NCI-H146 (cell line): ENCODE data around the gene CHERP.

Experiments
- DNase-seq: peaks from one replicate; lab custom pipeline; 2025; lab: John Stamatoyannopoulos, UW

Gene CHERP

GRCh38 chr19:16542910-16543472, 754 bp upstream of the CHERP start:
- DNase-seq: peak; percentile 28

DNA sequence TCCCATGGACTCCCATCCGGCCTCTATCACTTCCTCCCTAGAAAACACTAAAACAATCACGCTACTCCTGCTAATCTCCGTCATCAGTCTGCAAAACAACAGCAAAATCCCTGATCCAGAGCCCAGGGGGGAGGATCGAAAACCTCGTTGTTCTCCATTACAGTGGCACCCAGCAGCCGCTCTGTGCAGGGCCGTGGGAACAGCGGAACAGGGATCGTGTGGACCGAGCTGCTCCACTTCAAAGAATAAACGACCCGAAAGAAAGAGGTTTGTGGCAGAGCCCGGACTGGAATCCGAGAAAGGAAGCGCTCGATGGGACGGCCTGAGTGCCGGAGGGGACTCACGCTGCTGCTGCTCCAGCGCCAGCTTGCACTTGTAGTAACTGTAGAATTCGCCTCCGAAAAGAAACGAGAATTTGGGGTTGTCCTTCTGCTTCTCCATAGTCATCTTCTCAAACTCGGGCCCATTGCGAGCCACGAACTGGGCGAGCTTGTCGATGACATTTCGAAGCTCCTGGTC, 652 bp downstream of the CHERP start:
- DNase-seq: peak; percentile 18

DNA sequence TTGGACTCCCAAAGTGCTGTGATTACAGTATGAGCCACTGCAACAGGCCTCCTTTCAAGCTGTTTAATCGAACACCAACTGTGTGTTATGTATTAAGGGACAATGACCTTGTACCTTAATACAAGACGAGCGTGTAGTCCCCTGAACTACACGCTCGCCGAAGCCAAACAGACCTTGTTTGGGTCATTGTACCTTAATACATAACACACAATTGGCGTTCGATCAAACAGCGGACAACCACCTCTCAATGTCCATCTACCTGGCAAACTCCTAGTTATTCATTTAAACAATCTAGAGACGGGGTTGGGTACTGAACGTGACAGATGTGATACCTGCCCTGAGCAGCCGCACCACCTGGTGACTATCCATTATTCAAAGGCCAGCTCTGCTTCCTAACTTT, 1.3 kb downstream of the CHERP start:
- no peak for DNase-seq

- no peak for DNase-seq
Measured at GRCh38 chr19:16537111-16537510, 5.1 kb downstream of the CHERP start.

- DNase-seq: no peak
Measured at GRCh38 chr19:16536130-16536529, 6.1 kb downstream of the CHERP start.

DNA sequence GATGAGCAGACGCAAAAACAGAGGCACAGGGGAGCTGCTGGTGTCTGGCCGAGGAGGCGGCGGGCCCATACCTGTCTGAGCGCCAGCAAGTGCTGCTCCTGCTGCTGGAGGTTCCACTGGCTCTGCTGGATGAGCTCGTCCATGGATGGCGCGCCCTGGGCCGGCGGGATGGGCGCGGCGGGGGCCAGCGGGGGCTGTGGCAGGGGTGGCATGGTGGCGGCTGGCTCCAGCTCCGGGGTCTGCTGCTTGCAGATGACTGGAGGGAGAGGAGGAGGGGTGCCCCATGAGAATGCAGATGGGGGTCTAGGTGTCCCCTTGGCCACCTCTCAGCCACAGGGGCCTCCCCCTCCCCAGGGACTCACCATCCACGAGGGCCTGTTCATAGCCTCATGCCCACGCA, 6.9 kb downstream of the CHERP start:
- DNase-seq: no peak

DNA sequence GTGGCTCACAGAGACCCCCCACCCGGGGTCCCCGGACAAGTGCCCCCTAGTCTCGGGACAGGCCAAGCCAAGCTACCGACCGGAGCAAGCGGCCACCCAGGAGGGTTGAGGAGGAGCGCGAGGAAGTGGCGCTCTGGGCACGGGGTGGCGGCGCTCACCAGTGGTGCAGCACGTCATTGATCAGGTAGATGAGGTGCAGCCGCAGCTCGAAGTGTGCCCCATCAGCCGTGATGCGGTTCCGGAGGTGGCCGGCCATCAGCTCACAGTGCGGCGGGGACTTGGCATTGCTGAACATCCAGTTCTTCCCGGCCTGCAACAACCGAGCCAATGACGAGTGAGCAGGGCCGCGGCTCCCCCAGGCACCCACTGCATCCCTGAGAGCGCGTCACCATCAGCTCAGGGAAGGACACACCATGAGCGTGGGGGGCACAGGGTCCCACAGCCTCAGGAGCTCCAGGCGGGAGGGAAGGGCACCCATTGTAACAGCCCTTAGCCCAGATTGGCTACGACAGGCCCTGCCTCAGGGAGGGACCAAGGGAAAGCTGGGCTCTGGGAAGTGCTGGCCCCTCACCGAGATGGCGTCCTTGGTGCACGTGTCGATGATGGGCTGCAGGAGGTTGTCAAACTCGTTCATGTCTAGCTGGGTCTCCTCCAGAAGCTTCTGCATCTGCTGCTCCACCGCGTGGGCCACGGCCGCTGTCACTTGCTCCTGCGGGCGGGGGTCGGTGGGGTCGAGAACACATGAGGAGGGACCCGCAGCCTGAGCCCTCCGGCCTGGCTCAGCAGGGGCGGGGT, 9.6 kb downstream of the CHERP start:
- no peak for DNase-seq

DNA sequence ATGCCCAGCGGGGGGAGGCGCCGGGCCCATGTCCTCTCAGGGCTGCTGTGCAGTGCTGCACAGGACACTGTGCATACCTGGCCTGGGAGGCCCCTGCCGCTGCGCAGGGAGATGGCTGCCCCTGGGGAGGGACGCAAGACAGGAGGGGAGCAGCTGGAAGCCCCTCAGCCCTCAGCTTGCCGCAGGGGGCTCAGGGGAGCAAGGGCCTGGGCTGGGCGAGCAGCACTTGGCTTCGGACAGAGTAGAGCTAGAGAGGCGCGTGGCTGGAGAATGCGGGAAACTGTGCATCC, 10.9 kb downstream of the CHERP start:
- DNase-seq: no peak

DNA sequence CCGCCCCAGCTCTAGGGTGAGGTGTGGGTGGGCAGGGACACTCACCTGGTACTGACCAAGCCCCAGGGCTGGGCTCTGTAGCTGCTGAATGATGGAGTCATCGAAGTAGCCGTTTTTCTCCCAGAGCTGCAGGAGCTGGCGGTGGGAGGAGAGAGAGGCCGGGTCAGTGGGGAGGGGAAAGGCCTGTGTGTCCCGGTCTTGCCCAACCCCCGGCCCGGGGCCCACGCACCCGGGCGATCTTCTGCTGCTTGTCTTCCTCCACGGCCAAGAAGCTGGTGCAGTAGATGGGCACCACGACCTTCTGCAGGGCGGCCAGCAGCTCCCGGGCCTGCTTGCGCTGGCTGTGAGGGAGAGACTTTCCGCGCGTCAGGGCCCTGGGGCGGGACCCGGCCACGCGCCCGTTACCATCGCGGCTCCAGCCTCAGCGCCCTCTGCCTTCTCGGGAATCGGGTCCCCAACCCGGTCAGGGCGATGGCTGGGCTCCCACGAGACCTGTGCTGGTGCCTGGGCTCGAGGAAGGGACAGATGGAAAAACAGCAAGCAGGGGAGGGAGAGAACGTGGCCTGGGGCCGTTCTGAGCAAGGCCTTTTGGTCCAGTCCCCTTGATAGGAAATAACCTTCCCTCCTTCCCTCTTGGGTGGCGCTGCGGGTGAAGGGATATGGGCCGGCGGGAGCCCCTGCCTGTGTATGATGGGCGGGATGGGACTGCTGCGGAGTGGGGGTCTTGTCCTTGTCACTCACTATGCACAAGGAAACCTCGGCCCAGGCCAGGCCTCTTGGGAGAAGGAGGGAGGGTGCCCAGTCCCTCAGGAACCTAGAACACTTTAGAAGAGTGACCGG, 11.5 kb downstream of the CHERP start:
- DNase-seq: no peak

- DNase-seq: no peak
Measured at GRCh38 chr19:16529466-16530144, 12.6 kb downstream of the CHERP start.

GRCh38 chr19:16527971-16528521, 14.2 kb downstream of the CHERP start:
- DNase-seq: no peak

DNA sequence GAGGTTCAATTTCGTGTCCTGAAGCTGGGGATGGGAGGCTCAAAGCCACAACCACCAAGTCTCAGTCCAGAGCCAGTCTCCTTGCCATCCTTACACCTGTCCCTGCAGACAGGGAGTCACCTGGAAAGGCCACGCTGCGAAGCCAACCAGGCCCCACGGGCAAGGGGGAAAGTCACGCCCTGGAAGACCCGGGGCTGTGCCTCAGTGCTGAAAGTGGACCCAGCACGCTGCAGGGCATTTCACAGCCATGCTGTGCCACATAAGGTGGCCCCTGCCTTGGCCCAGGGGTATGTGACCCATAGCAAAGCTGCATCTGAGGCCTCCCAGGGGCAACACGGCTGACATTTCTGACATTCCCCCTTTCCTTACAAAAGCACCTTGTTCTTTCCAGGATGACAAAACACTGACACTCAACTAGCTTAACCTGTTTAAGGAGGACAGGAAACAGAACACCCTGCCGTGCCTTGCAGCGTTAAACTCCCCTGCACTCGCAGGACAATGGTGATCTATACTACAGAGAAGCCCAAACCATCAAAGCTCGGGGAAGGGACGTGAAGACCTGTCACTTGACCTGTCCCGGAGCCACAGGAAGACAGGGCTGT, 14.8 kb downstream of the CHERP start:
- DNase-seq: no peak

- DNase-seq: no peak
Measured at GRCh38 chr19:16525751-16526481, 16.3 kb downstream of the CHERP start.

GRCh38 chr19:16524991-16525734, 17.1 kb downstream of the CHERP start:
- no peak for DNase-seq

- no peak for DNase-seq
Measured at GRCh38 chr19:16522559-16523377, 19.5 kb downstream of the CHERP start.

- DNase-seq: no peak
Measured at GRCh38 chr19:16521715-16522289, 20.4 kb downstream of the CHERP start.

DNA sequence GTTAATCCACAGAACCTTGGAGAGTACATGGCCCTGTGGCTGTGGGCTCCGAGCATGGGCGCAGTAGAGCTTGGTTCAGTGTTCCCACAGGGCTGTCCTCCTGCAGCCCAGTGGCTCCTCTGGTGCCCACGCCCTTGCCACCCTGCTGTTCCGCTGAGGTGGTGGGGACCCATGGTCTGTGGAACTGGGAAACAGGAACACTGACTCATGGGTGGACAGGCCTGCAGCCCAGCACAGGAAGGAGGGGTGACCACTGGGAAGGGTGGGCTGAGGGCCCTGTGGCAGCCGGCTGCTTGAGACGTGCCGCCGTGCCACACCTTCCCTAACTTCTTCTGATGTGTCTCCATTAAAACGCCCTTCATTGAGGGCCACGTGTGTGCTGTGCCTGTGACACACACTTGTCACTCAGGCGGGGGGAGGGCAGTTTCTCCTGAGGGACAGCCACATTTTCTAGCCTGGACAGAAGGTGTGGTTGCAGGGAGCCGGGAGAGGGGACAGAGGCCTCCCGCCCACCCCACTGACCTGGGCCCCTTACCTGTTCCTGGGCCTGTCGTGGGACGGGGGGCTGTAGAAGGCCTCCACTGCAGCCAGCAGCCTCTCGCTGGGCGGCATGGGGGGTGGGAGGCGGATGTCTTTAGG, 21.1 kb downstream of the CHERP start:
- DNase-seq: no peak
